GM21619 (cell line): ENCODE measurements around the gene CCDC144A.
"Not testable (repeated sequence)": the region's sequence is repeated elsewhere in the genome, so short reads cannot be mapped to it uniquely, and the experiment has no call there.

Source experiments
- ATAC-seq: cut with Tn5 transposase; IDR thresholded peaks from one replicate; pipeline ENCODE4 v1.9.1; 2021; ENCODE audit not compliant: unreplicated experiment

The CCDC144A gene

DNA sequence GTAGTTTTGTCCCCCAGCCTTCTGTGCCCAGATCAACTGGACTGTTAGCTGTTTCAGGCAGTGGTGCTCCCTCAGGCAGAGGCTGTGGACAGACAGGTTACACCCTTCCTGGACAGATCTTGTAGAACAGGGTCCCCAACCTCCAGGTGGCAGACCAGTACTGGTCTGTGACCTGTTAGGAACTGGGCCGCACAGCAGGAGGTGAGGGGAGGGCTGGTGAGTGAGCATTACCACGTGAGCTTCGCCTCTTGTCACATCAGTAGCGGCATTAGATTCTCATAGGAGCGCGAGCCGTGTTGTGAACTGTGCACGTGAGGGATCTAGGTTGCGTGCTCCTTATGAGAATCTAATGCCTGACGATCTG, 61.9 kb downstream of the CCDC144A start:
- not testable (repeated sequence) for ATAC-seq

DNA sequence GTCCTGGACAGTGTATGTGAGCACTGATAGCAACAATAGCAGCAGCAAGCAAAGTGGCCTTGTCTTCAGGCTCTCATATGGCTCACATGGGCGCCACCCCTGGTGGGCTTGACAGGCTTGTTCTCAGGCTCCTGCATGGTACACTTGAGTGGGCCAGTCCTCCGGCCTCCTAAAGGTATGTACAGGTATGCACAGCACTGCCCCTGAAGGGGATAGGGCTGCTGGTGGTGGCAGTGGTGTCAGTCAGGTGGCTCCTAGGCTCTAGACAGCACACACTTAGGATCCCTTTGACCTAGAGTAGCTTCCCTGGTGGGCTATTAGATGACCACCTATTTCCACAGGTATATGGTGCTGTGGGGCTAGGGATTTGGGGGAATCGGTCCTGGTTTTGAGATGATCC, 67.5 kb downstream of the CCDC144A start:
- ATAC-seq = not testable (repeated sequence)

DNA sequence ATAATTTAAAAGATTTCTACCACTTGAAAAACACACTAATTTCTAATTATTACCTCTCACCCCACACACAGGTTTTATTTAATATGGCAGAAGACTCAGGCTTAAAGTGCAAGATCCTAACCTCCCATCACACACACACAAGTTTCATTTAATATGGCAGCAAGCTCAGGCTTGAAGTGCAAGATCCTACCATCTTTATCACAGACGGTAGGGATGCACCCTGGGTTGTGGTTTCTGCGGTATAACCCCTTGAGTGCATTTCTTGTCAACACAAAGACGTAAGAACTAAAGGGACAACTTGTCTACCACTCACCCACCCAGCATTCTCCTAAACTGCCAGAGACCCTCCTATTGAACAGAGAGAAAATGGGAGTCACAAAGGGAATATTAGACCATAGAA, 68.1 kb downstream of the CCDC144A start:
- not testable (repeated sequence) for ATAC-seq

DNA sequence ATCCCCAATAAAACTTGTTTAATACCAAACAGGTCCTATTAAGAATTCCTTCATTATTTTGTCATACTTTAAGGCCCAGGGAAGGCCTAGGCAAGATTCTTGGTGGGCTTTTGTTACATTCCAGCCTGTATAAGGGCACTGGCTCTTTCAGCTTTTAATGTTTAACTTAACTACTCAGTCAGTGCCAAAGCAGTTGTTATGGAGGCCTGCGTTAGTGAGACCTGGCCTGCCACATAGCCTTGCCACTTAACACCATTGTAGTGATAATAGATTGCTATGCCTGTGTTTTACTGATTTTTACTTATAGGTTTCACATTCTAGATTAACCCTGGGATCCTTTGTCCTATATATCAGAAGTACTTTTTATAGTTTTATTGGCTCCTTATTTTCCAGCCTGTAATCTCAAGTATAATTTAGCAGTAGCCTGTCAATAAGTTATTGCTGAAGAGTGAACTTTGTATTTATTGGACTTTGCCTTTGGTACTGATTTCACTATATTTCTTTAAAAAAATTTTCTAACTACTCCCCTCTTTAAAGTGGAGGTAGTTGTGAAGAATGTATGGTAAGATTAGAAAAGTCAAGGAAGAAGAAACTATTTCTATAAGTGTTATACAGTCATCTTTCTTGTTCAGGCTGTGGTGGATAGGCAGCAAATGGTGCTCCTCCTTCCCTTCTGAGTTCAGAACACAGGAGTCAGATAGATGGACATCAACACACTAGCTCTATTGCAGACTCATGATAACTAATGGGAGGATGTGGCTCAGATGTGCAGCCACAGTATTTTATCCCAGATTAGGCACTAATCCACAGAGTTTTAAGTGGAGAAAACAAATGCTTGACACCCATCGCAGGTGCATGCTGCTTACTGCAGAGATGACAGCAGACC, 78.5 kb downstream of the CCDC144A start:
- ATAC-seq = not testable (repeated sequence)

DNA sequence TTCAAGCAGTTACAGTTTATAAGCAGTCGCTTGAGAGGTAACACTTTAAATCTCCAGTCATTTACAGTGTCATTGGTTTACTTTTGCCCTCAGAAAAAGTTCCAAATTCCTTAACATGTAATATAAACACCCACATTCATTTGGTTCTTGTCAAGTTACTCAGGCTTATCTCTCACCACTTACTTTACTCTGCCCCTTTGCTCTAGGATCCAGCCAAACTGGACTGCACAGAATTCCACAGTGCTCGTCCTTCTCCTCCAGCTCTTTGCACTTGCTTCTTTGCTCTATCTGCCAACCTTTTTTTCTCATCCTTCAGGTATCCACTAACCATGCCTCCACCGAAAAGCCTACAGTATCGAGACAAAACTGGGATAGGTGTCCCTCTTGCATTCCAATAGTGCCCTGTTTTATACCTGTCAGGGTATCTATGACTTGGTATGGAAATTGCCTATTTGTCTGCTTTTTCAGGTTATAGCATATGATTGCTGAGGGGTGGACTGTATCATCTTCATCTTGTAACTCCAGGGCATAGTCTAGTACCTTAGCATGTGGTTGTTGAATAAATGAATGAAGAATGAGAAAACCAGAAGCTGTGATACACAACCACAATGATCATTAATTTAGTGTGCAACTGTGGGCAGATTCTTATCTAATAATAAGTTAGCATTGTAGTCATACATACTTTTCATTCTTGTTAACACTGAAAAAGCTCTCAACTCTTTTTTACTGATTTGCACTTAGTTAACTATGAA, 82.5 kb downstream of the CCDC144A start:
- ATAC-seq = not testable (repeated sequence)

DNA sequence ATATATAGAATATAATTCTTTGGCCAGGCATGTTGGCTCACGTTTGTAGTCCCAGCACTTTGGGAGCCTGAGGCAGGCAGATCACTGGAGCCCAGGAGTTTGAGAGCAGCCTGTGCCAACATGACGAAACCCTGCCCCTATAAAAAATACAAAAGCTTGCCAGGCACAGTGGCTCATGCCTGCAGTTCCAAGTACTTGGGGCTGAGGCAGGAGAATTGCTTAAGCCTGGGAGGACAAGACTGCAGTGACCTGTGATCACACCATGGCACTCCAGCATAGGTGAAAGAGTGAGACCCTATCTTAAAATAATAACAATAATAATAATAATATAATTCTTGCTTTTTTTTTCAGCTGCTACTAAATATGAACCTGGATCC, 83.1 kb downstream of the CCDC144A start:
- ATAC-seq = not testable (repeated sequence)

DNA sequence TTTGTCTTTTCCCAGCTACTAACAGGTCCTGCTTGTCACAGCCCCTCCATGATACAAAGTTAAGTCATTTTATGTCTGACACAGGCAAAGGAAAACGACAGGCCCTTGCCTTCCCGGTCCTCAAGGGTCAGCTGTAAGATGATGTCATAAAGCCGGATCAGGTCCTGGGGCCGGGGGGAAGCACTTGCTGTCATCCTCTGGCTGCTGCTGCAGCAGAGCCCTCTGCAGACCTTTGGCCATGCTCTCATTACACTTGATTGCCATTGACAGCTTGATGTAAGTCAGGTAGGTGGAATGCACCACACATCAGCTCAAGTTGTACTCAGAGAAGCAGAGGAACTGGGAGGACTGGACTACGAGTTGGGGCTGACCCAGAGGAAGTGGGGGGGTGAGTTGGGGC, 97.8 kb downstream of the CCDC144A start:
- ATAC-seq = not testable (repeated sequence)

DNA sequence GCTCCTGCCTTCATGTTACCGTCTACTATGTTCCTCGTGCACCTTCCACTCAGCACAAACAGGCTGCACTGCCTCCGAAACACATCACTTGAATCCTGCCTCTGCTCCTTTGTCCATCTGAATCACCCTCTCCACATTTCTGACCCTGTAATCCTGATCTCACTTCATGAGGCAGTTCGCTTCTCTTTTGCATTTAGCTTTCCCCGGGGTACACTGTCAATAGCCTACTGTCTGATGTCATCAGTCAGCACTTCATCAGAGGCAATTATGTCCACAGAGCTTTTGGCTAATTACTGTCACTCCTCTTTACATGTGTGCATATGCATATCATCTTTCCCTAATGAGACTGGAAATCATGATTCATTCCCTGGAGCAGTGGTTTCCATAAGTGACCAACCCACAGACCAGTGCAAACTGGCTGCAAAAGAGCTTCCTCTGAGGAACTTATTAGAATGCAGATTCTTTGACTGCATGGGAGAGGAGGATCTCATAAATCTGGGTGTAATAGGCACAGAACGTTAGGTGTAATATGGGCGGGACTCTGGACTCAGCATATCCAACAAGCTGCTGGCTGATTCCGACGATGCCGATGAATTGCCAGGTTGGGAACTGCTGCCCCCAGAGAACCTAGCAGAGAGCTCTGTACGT, 99.0 kb downstream of the CCDC144A start:
- ATAC-seq = not testable (repeated sequence)

DNA sequence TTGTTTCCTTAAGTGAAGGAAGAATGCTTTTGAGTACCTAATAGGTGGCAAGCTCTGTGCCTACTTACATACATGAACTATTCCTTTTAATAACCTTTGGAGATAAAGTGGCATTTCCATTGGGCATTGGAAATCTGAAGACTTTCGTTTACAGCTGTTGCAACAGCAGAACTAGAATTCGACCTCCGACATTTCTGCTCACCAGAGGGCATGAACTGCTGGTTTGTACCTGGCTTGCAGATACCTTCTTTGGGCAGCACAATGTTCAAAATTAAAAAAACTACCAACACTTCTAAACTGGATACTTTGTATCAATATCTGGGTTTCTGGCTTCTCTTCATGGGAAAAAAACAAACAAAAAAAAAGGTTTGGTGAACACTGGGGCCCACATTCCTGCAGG, 99.6 kb downstream of the CCDC144A start:
- ATAC-seq = not testable (repeated sequence)

DNA sequence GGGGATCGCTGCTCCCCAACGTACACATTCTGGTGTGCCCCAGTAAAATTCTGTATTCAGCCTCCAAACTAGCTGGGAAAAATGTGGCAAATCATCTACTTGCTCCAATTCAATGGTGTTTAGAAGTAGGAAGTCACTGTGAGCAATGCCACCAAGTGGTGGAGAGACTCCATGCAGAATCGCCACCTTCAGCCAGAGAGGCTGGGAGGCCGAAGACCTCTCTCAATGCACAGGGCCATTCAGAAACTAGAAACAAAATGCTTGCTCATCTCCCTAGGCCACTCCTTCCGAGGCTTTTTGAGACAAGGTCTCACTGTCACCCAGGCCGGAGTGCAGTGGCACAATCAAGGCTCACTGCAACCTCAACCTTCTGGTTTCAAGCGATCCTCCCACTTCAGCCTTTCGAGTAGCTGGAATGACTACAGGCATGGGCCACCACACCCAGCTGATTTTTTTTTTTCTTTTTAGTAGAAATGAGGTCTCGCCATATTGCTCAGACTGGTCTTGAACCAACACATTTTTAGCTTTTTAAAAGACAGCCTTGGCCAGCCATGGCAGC, 100.4 kb downstream of the CCDC144A start:
- ATAC-seq = not testable (repeated sequence)

DNA sequence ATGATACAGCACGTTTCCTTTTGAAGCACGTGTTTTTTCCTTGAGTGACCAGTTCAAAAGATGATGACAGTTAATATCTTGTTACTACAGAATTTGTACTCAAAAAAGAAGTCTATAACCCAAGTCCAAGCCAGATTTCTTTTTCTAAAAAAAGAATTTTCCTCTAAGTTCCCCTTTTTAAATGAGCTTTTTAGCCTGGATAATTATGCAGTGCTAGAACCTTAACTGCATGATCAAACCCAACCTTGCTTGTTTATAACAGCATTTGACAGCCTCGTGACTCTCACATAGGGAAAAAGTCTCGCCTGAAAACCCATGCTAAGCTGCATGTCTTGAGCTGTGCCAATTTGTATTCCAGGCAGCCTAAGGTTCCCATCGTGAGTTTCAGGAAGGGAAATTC, 104.2 kb downstream of the CCDC144A start:
- not testable (repeated sequence) for ATAC-seq

DNA sequence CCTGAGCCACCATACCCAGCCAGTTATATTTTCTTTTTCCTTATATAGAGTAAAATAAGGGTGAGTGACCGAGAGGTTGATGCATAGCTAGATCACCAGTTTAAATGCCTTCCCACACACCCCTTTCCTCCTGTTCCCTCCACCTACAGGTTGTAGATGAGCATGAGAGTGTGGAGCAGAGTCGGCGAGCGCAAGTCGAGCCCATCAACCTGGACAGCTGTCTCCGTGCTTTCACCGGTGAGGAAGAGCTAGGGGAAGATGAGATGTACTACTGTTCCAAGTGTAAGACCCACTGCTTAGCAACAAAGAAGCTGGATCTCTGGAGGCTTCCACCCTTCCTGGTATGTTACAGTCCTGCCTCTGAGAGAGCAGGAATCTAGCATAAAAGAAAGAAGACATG, 105.9 kb downstream of the CCDC144A start:
- not testable (repeated sequence) for ATAC-seq

DNA sequence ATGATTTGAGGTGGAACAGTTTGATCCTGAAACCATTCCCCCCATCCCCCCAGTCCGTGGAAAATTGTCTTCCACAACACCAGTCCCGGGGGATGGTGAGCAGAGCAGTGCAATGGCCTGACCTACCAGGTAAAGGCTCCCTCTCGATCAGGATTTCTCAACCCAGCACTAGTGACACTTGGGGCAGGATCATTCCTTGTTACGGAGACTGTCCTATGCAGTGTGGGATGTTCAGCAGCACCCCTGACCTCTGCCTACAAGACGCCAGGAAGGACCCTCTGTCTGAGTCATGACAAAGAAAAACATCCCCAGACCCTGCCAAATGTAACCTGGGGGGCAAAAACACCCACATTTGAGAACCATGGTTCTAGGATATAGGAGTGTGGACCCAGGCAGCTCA, 114.8 kb downstream of the CCDC144A start:
- ATAC-seq = not testable (repeated sequence)

DNA sequence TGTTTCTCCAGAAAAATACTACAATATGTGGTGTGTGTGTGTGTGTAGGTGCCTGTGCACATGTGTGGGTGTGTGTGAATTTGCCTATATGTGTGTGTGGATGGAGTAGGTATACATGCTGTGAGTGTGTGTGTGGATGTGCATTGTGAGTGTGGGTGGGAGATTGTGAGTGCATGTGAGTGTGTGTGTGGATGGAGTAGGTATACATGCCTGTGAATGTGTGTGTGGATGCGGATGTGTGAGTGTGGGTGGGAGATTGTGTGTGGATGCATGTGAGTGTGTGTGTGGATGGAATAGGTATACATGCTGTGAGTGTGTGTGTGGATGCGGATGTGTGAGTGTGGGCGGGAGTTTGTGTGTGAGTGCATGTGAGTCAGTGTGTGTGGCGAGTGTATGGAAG, 116.6 kb downstream of the CCDC144A start:
- not testable (repeated sequence) for ATAC-seq

DNA sequence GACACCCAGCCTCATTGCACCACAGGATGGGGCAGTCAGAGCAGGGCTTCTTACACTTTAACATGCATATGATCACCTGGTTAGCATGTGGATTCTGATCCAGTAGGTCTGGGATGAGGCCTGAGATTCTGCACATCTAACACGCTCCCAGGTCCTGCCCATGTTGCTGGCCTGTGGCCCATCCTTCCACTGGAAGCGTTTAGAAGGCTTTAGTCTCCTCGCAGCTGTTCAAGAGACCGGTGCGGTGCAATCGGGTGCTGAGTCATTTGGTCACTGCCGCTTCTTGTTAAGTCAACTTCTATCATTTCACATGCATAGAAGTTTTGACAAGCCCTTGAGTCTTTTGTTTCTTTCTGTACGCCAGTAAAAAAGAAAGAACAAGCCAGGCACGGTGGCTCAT, 117.6 kb downstream of the CCDC144A start:
- ATAC-seq = not testable (repeated sequence)

DNA sequence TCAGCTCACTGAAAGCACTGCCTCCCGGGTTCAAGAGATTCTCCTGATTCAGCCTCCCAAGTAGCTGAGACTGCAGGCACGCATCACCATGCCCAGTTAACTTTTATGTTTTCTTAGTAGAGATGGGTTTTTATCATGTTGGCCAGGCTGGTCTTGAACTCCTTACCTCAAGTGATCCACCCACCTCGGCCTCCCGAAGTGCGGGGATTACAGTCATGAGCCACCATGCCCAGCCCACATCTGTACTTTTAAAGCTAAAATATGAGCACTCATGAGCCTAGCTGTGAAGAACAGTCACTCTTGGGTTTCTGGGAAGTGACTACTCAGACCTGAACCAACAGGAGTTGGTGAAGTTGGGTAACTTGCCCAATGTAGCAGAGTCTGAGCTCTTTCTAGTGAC, 120.2 kb downstream of the CCDC144A start:
- ATAC-seq = not testable (repeated sequence)

DNA sequence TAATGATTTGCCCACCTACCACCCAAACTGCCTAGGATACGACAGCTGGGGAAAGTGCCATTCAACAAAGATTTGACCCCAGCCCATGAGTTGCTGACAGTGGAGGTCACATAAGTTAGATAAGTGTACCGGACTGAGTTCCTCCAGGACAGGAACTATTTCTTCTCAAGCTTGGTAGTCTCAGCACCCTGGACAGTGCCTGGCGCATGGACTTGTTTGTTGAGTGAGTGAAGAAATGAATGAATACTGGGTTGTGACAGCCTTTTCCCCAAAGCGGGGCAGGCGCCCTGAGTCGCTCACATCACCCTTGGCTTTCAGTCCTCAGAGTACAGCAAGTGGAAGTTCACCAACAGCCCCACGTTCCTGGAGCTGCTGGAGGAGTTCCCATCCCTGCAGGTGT, 122.1 kb downstream of the CCDC144A start:
- ATAC-seq = not testable (repeated sequence)

DNA sequence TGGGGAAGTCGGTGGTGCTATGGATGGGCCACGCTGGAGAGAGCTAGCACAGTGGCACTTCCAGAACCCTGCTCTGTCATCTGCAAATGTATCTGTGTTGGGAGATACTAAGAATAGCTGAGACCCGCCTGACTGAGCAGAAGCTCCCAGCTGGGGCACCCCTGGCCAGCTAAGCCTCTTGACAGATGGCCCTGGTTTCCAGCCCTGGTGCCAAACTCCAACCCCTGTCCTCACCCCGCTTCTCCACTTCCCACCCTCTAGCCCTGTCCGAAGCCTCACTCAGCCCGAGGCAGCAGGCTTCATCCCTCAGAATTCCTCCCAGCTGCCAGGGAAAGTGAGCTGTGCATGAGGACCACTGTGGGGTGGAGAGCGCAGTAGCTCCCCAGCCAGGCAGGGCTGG, 124.4 kb downstream of the CCDC144A start:
- ATAC-seq = no peak

DNA sequence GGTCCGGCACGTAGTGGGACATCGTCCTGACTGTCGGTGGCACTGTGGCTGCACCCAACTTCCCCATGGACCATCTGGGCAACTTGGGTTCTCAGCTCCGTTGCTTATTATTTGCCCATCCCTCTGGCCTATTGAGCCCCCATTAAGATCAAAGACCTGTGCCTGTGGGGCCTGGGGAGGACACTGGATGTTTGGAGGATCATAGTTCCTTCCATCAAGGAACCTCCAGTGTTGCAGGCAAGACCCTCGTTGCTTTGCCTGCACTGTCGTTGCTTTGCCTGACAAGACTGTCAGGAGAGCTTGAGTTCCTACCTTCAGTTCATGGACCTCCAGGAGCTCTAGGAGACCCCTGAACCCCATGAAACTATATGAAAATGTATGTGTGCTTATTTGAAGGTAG, 127.2 kb downstream of the CCDC144A start:
- ATAC-seq = no peak

DNA sequence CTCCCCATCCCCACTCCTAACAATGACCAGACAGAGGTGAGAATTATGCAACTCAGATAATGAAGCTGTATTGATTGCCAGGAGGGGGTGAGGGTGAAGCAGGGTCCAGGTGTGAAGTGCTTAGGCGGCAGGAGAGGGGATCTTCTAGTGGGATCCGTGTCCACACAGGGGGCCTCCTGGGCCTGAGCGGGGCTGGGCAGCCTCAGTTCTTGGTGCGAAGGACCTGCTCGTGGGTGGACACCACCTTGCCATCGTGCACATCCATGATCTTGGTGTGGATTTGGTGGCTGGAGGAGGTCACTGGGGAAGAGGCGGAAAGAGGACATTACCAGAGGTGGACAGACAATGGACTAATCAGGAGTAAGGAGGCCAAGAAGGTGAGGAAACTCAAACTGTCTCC, 127.9 kb downstream of the CCDC144A start:
- ATAC-seq = not testable (repeated sequence)

DNA sequence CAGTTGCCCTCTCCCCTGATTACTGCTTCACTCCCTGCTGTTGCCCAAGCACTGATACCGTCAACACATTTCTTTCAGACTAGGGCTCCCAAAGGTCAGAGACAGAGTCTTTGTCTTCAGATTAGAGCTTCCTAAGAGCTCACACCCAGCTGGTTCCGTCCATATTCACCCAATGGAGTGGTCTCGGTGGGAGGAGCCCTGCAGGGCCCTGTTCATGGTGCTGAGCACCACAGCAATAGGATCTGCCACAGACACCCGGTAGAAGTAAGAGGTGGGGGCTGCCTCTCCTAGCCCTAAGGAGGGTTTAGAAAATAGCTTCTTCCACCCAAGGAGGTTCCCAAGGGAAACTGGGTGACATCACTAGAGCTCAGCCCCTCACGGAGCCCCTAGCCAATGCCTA, 128.3 kb downstream of the CCDC144A start:
- no peak for ATAC-seq
